Neural progenitor cell (in vitro differentiated cells): ENCODE results near the gene PNPLA7.

ENCODE experiments used
- CTCF ChIP-seq: fragments of 200-600 bp; sonication (generic); IDR thresholded peaks from 2 replicates; pipeline ENCODE4 v1.5.1; 2017; ENCODE audit warnings: antibody characterized with exemption, mild to moderate bottlenecking
- EZH2 ChIP-seq: fragments of 200-600 bp; sonication (generic); IDR thresholded peaks from 2 replicates; pipeline ENCODE4 v1.6.1; 2017; ENCODE audit warnings: antibody characterized with exemption, mild to moderate bottlenecking, moderate library complexity
- EZH2phosphoT487 ChIP-seq: fragments of 200-600 bp; sonication (generic); IDR thresholded peaks from 2 replicates; pipeline ENCODE4 v1.6.1; 2017; ENCODE audit warnings: antibody characterized with exemption

GRCh38 chr9:137492464-137493363, 57.5 kb downstream of the PNPLA7 start:
- TF ChIP-seq EZH2 (no peak), CTCF (no peak), EZH2phosphoT487 (no peak)
